Tibial artery (tissue), 4 donors: Measurements from ENCODE around the gene CSNK2A1.
"Not testable (repeated sequence)": the region's sequence is repeated elsewhere in the genome, so short reads cannot be mapped to it uniquely, and the experiment has no call there.

Experiments
- DNase-seq, 2 donors: peaks; one replicate each; pipeline ENCODE4 v3.0.0-alpha.2; 2019
- H3K27ac ChIP-seq, 2 donors: fragments of 200-600 bp; sonication (generic) in 1 of 2; 1 replicate in 1 of 2; 2 replicates in 1 of 2; pipeline ENCODE4 v1.5.1; 2018 to 2019; ENCODE audit warnings: mild to moderate bottlenecking in 1 of 2
- H3K27me3 ChIP-seq, 2 donors: fragments of 200-600 bp; sonication (generic) in 1 of 2; one replicate each; pipeline versions ENCODE4 v1.5.1 to v1.6.0; 2016 to 2019
- H3K36me3 ChIP-seq, 3 donors: fragments of 200-600 bp; sonication (generic) in 2 of 3; one replicate each; pipeline ENCODE4 v1.5.1; 2016 to 2019; ENCODE audit warnings: mild to moderate bottlenecking in 2 of 3
- H3K4me1 ChIP-seq, 4 donors: fragments of 200-600 bp; sonication (generic) in 2 of 4; 1 replicate in 3 of 4; 2 replicates in 1 of 4; pipeline ENCODE4 v1.5.1; 2016 to 2019
- H3K4me3 ChIP-seq, 2 donors: fragments of 200-600 bp; sonication (generic) in 1 of 2; 1 replicate in 1 of 2; 2 replicates in 1 of 2; pipeline ENCODE4 v1.5.1; 2018 to 2019; ENCODE audit warnings: mild to moderate bottlenecking in 2 of 2
- H3K9me3 ChIP-seq, 3 donors: fragments of 200-600 bp; sonication (generic) in 1 of 3; one replicate each; pipeline ENCODE4 v1.5.1; 2016 to 2019
- CTCF ChIP-seq, 2 experiments: fragments of 200-600 bp in 1 of 2; fragments of 450-650 bp in 1 of 2; IDR thresholded peaks; one replicate each; pipeline ENCODE4 v1.5.1; 2017 to 2019; ENCODE audit warnings: antibody characterized with exemption in 2 of 2, mild to moderate bottlenecking in 1 of 2, moderate library complexity in 1 of 2
- intact Hi-C: fragments of 100-400 bp; cut with DNase I; formaldehyde crosslinking; loops from one replicate; pipeline ENCODE4 v1.15.0; 2023; ENCODE audit warnings: low total_unique reads

CSNK2A1 gene

DNA sequence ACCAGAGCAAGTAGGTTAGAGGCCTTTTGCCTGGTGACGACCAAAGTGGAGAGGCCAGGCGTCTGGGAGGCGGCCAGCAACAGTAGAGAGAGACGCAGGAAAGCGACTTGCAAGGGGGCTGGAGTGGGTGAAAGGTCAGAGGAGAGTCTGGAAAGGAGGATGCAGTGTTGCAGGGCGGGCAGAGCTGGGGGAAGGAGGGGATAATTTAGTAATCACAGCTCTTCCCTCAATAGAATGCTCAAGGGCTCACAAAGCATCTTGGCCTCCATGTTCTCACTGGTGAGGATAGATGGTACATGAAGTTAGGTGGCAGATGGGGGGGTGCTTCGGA lies 41.3 kb upstream of the CSNK2A1 start:
- no peak overlapping the region for H3K27ac ChIP-seq
- no peak for DNase-seq
- TF ChIP-seq CTCF (IDR thresholded peaks at IDR 0.05): no peak
- H3K9me3 ChIP-seq: no peaks in the 10 kb centered on the region
- peaks cover 0 to 14% (median 0%) of the 10 kb centered on the region in 4 donors for H3K4me1 ChIP-seq
- H3K36me3 ChIP-seq: no peaks in the 10 kb centered on the region
- peaks cover 0 to 14% of the 10 kb centered on the region in 2 donors for H3K27me3 ChIP-seq
- intact Hi-C loops: no loop called here
- H3K4me3 ChIP-seq: no peak overlapping the region

GRCh38 chr20:584161-584970 lies 40.8 kb upstream of the CSNK2A1 start:
- peaks cover 0 to 11% (median 0%) of the 10 kb centered on the region in 4 donors for H3K4me1 ChIP-seq
- intact Hi-C loops: no loop called here
- TF ChIP-seq CTCF (IDR thresholded peaks at IDR 0.05): no peak
- peaks cover 0 to 14% of the 10 kb centered on the region in 2 donors for H3K27me3 ChIP-seq
- DNase-seq: no peak
- H3K4me3 ChIP-seq: no peak overlapping the region
- no peak overlapping the region for H3K27ac ChIP-seq
- H3K9me3 ChIP-seq: no peaks in the 10 kb centered on the region
- no peaks in the 10 kb centered on the region for H3K36me3 ChIP-seq

DNA sequence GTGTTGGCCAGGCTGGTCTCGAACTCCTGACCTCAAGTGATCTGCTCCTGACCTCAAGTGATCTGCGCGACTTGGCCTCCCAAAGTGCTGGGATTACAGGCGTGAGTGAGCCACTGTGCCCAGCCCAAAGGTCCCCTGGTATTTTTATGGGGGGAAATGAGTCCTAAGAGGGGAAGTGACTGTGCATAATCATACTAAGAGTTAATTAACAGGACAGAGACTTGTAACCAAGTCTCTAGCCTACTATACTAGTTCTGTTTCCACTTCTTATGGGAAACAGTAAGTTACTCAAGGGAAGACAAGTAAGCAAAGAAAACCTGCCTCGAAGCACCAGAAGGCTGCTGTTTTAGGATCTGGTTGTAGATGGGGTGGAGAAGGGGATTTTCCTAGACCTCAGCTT lies 38.6 kb upstream of the CSNK2A1 start:
- no peak for TF ChIP-seq CTCF (IDR thresholded peaks at IDR 0.05)
- H3K27me3 ChIP-seq: peaks cover 0 to 14% of the 10 kb centered on the region in 2 donors
- H3K9me3 ChIP-seq: no peaks in the 10 kb centered on the region
- no peaks in the 10 kb centered on the region for H3K4me1 ChIP-seq
- DNase-seq: no peak
- no peak overlapping the region for H3K4me3 ChIP-seq
- H3K36me3 ChIP-seq: no peaks in the 10 kb centered on the region
- no peak overlapping the region for H3K27ac ChIP-seq
- intact Hi-C loops: no loop called here

- not testable (repeated sequence) for H3K9me3 ChIP-seq, H3K36me3 ChIP-seq, H3K27ac ChIP-seq, H3K4me3 ChIP-seq, DNase-seq, H3K4me1 ChIP-seq
- H3K27me3 ChIP-seq: peaks cover 0 to 22% of the 10 kb centered on the region in 2 donors
- intact Hi-C loops: loop anchor here (10.0 kb wide), 1 partner anchor 1786 kb away; no protein-coding TSS in a partner anchor
Observed at GRCh38 chr20:578940-579690, 35.5 kb upstream of the CSNK2A1 start.

GRCh38 chr20:577167-577791 lies 33.7 kb upstream of the CSNK2A1 start:
- DNase-seq: no peak
- Histone ChIP-seq H3K27ac (no peak overlapping the region), H3K9me3 (no peaks in the 10 kb centered on the region), H3K4me1 (peaks cover 0 to 4% (median under 1%) of the 10 kb centered on the region in 4 donors), H3K36me3 (no peaks in the 10 kb centered on the region), H3K4me3 (no peak overlapping the region), H3K27me3 (peaks cover 0 to 21% of the 10 kb centered on the region in 2 donors)
- intact Hi-C loops: loop anchor here (10.0 kb wide), 1 partner anchor 1788 kb away; no protein-coding TSS in a partner anchor
- TF ChIP-seq CTCF (IDR thresholded peaks at IDR 0.05): no peak
